Measurements from ENCODE around the gene KATNB1. TPM values are rescaled to one million over a fixed set of nuclear protein-coding genes. Genes with fewer than 3 reads are reported as not detected.

KATNB1 gene
- total RNA-seq, 1 donor from 2014 or later: 34.7 TPM

- DNase-seq (ENCODE audit: low read depth): no peak
- no peak overlapping the region for H3K4me3 ChIP-seq (ENCODE audit: low read depth, low read length)
- no peak for TF ChIP-seq CTCF (conservative IDR thresholded peaks at IDR 0.05; ENCODE audit: low read depth, low read length)
These were observed 13.0 kb downstream of the KATNB1 start for GRCh38 chr16:57748596-57748995.

GRCh38 chr16:57749101-57749692, 13.6 kb downstream of the KATNB1 start:
- no peak for TF ChIP-seq CTCF (conservative IDR thresholded peaks at IDR 0.05; ENCODE audit: low read depth, low read length)
- H3K4me3 ChIP-seq (ENCODE audit: low read depth, low read length): no peak overlapping the region
- DNase-seq (ENCODE audit: low read depth): no peak

DNA sequence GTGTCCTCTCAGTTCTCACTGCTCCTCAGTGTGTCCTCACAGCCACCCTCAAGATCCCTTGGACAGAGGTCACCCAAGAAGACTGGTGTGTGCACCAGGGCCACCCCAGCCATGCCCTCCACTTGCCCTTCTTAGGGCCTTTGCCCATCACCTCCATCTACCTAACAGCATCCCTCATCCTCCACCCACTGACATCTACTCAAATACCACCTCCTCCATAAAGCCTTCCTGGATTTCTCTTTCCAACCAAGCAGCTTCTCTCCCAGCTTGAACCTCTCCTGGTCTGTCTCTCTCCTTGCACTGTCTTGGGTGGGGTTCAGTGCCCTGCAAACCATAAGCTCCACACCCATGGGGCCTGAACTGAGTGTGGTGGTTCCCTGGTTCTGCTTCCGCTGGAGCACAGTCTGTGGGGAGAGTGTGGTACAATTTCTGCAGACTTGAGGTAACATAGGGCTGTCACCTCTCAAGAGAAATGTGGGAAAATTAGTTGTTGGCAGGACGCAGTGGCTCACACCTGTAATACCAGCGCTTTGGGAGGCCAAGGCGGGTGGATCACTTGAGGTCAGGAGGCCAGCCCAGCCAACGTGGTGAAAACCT, 14.4 kb downstream of the KATNB1 start:
- TF ChIP-seq CTCF (conservative IDR thresholded peaks at IDR 0.05; ENCODE audit: low read depth, low read length): no peak
- H3K4me3 ChIP-seq (ENCODE audit: low read depth, low read length): no peak overlapping the region
- no peak for DNase-seq (ENCODE audit: low read depth)

DNA sequence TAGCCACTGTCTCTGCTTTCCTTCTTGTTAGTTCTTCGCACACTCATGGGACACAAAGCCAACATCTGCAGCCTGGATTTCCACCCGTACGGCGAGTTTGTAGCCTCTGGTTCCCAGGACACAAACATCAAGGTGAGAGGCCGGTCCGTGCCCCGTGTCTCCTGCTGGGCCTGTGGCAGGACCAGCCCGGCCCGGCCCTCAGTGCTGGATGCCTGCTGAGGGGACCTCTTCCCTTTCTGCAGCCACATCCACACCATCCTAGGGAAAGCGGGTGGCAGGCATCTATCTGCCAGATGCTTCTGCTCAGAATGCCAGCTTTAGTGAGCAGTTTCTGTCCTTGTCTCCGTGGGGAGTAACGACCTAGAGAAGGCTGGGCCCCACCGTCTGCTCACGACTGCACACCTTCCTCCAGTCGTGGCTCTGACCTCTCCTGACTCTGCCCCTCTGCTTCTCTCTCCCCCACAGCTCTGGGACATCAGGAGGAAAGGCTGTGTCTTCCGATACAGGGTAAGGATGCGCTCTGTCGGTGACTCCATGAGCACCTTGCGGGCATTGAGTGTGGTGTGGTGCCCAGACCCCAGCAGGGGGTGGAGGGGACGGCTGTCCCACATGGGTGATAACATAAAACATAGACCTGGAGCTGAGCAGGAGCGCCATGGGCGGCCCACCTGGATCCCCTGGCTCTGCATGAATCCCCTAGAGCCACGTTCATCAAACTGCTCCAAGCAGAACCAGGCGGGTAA, 15.4 kb downstream of the KATNB1 start:
- no peak overlapping the region for H3K4me3 ChIP-seq (ENCODE audit: low read depth, low read length)
- TF ChIP-seq CTCF (conservative IDR thresholded peaks at IDR 0.05; ENCODE audit: low read depth, low read length): no peak
- no peak for DNase-seq (ENCODE audit: low read depth)

GRCh38 chr16:57751539-57752202, 16.1 kb downstream of the KATNB1 start:
- DNase-seq (ENCODE audit: low read depth): no peak
- no peak overlapping the region for H3K4me3 ChIP-seq (ENCODE audit: low read depth, low read length)
- TF ChIP-seq CTCF (conservative IDR thresholded peaks at IDR 0.05; ENCODE audit: low read depth, low read length): no peak

GRCh38 chr16:57752203-57752580, 16.6 kb downstream of the KATNB1 start:
- no peak for DNase-seq (ENCODE audit: low read depth)
- no peak overlapping the region for H3K4me3 ChIP-seq (ENCODE audit: low read depth, low read length)
- TF ChIP-seq CTCF (conservative IDR thresholded peaks at IDR 0.05; ENCODE audit: low read depth, low read length): no peak

Measured in epithelial cell of proximal tubule (primary cell).